SJSA1 (cell line): Measurements from ENCODE around the gene PIK3R3. TPM values are rescaled to one million over a fixed set of nuclear protein-coding genes. Genes with fewer than 3 reads are reported as not detected.
"Not testable (repeated sequence)": the region's sequence is repeated elsewhere in the genome, so short reads cannot be mapped to it uniquely, and the experiment has no call there.

Source experiments
- DNase-seq, 2 experiments: peaks; one replicate each; pipeline ENCODE4 v3.0.0-alpha.2; 2015 to 2020; ENCODE audit warnings: low spot score in 2 of 2, low read depth in 1 of 2
- H3K27ac ChIP-seq: fragments of 250-450 bp; sonication (Bioruptor Pico); 2 replicates; pipeline ENCODE4 v1.5.1; 2020; ENCODE audit warnings: mild to moderate bottlenecking, moderate library complexity
- H3K27me3 ChIP-seq: fragments of 250-450 bp; sonication (Bioruptor Pico); replicated peaks from 2 replicates; pipeline ENCODE4 v1.5.1; 2020; ENCODE audit warnings: mild to moderate bottlenecking, moderate library complexity
- H3K36me3 ChIP-seq: fragments of 250-450 bp; sonication (Bioruptor Pico); 2 replicates; pipeline ENCODE4 v1.5.1; 2020; ENCODE audit warnings: mild to moderate bottlenecking
- H3K4me1 ChIP-seq: fragments of 250-450 bp; sonication (Bioruptor Pico); replicated peaks from 2 replicates; pipeline ENCODE4 v1.6.1; 2021; ENCODE audit warnings: mild to moderate bottlenecking
- H3K4me3 ChIP-seq: fragments of 250-450 bp; sonication (Bioruptor Pico); 2 replicates; pipeline ENCODE4 v1.5.1; 2020; ENCODE audit warnings: mild to moderate bottlenecking
- H3K9me3 ChIP-seq: fragments of 250-450 bp; sonication (Bioruptor Pico); replicated peaks from 2 replicates; pipeline ENCODE4 v1.5.1; 2020; ENCODE audit warnings: mild to moderate bottlenecking
- total RNA-seq: library from RNA; depleted of rRNA; stranded (reverse); fragments of >200 nt; shearing (Covaris generic); gene quantifications from 2 replicates; pipeline ENCODE4 v1.2.3, GENCODE V29; 2014

PIK3R3 gene
- total RNA-seq, 1 experiment from 2014 or later, result 15.2 TPM

DNA sequence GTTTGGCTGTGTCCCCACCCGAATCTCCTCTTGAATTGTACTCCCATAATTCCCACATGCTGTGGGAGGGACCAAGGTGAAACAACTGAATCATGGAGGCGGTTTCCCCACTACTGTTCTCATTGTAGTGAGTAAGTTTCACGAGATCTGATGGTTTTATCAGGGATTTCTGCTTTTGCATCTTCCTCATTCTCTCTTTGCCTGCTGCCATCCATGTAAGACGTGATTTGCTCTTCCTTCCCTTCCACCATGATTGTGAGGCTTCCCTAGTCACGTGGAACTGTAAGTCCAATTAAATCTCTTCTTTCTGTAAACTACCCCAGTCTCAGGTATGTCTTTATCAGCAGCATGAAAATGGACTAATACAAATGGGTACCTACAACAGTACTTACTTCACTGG, 73.5 kb downstream of the PIK3R3 start:
- DNase-seq, result no peak
- no peak overlapping the region for H3K27ac ChIP-seq
- no peaks in the 10 kb centered on the region; the same call in 1 of the 2 replicates for H3K9me3 ChIP-seq
- H3K27me3 ChIP-seq, result no peaks in the 10 kb centered on the region
- H3K4me1 ChIP-seq, result no peaks in the 10 kb centered on the region
- H3K36me3 ChIP-seq, result peaks cover 20% of the 10 kb centered on the region
- no peak overlapping the region for H3K4me3 ChIP-seq

GRCh38 chr1:46057781-46058180, 74.6 kb downstream of the PIK3R3 start:
- peaks cover 23% of the 10 kb centered on the region for H3K36me3 ChIP-seq
- H3K4me3 ChIP-seq, result no peak overlapping the region
- DNase-seq, result no peak
- no peak overlapping the region for H3K27ac ChIP-seq
- no peaks in the 10 kb centered on the region; the same call in 1 of the 2 replicates for H3K9me3 ChIP-seq
- H3K27me3 ChIP-seq, result no peaks in the 10 kb centered on the region
- H3K4me1 ChIP-seq, result no peaks in the 10 kb centered on the region

DNA sequence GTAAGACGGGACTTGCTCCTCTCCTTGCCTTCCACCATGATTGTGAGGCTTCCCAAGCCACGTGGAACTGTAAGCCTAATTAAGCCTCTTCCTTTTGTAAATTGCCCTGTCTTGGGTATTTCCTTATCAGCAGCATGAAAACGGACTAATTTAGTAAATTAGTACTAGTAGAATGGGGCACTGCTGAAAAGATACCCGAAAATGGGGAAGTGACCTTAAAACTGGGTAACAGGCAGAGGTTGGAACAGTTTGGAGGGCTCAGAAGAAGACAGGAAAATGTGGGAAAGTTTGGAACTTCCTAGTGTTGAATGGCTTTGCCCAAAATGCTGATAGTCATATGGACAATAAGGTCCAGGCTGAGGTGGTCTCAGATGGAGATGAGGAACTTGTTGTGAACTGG, 75.2 kb downstream of the PIK3R3 start:
- H3K9me3 ChIP-seq, H3K4me1 ChIP-seq, H3K27me3 ChIP-seq, DNase-seq, H3K27ac ChIP-seq, H3K4me3 ChIP-seq: not testable (repeated sequence)
- peaks cover 25% of the 10 kb centered on the region for H3K36me3 ChIP-seq

- Histone ChIP-seq H3K9me3 (no peaks in the 10 kb centered on the region; the same call in 1 of the 2 replicates), H3K27ac (no peak overlapping the region), H3K27me3 (no peaks in the 10 kb centered on the region), H3K4me1 (no peaks in the 10 kb centered on the region), H3K4me3 (no peak overlapping the region), H3K36me3 (peaks cover 21% of the 10 kb centered on the region)
- DNase-seq, result no peak
Measured at GRCh38 chr1:46056325-46056724, 76.1 kb downstream of the PIK3R3 start.

DNA sequence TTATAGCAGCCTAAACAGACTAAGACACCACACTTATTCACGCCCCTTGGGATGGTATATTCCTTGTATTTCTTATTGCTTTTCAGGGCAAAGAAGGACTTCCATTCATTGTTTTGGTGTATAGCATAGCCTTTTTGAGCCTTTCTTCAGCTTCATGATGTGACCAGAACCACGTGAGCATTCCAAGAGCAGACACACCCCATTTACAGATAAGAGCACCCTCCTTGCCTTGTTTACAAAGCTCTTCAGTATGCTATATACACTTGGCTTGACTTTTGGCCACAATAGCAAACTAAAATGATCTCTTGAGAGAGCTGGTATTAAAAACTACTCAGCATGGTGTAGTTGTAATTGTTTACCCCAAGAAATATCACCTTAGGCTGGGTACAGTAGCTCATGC, 78.7 kb downstream of the PIK3R3 start:
- Histone ChIP-seq H3K36me3 (peaks cover 8% of the 10 kb centered on the region; the same call in 1 of the 2 replicates), H3K27ac (no peak overlapping the region), H3K4me3 (no peak overlapping the region), H3K9me3 (no peaks in the 10 kb centered on the region), H3K4me1 (no peaks in the 10 kb centered on the region), H3K27me3 (no peaks in the 10 kb centered on the region)
- no peak for DNase-seq

DNA sequence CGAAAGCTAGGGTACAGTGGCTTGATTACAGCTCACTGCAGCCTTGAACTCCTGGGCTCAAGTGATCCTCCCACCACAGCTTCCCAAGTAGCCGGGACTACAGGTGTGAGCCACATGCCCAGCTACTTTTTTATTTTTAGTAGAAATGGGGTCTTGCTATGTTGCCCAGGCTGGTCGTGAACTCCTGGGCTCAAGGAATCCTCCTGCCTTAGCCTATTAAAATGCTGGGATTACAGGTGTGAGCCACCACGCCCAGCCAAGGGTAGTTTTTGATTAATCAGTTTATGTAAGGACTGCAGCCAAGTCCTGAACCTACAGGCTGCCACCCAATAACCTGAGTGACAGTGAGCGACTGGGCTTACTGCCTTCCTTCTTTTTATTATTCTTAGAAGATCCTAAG, 88.3 kb downstream of the PIK3R3 start:
- Histone ChIP-seq H3K4me3 (no peak overlapping the region), H3K27ac (no peak overlapping the region), H3K9me3 (no peaks in the 10 kb centered on the region), H3K4me1 (no peaks in the 10 kb centered on the region), H3K36me3 (peaks cover 10% of the 10 kb centered on the region), H3K27me3 (no peaks in the 10 kb centered on the region)
- no peak for DNase-seq

DNA sequence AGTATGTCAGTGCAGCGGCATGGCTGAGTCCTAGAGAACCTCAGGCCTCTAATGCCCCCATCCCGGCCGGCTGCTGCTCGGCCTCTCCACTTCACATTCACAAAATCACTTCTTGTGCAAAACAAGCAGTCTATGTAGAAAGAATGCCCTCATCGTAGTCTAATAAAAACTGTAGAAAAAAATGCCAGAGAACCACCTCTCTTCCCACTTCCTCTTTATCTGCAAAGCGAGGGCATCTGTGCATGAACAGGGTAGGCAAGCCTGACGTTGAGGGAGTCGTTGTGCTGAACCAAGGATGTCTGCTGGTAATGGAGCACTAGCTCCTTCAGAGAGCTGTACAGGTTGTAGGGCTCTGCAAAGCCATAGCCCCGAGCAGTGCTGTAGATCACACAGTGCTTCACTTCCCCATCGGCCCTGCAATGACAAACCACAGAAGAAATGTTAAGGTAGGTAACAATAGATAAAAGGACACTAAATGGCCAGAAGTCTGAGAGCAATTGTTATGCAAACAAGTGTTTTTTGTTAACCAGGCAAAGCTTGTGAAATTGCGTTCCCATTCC, 88.9 kb downstream of the PIK3R3 start:
- H3K4me1 ChIP-seq, result no peaks in the 10 kb centered on the region
- no peak overlapping the region for H3K27ac ChIP-seq
- no peaks in the 10 kb centered on the region for H3K9me3 ChIP-seq
- DNase-seq, result no peak
- H3K27me3 ChIP-seq, result no peaks in the 10 kb centered on the region
- peaks cover 10% of the 10 kb centered on the region for H3K36me3 ChIP-seq
- H3K4me3 ChIP-seq, result no peak overlapping the region

GRCh38 chr1:46041974-46042373, 90.5 kb downstream of the PIK3R3 start:
- no peaks in the 10 kb centered on the region for H3K4me1 ChIP-seq
- no peak overlapping the region for H3K4me3 ChIP-seq
- no peaks in the 10 kb centered on the region for H3K27me3 ChIP-seq
- H3K9me3 ChIP-seq, result no peaks in the 10 kb centered on the region
- H3K27ac ChIP-seq, result no peak overlapping the region
- peaks cover 10% of the 10 kb centered on the region for H3K36me3 ChIP-seq
- no peak for DNase-seq

DNA sequence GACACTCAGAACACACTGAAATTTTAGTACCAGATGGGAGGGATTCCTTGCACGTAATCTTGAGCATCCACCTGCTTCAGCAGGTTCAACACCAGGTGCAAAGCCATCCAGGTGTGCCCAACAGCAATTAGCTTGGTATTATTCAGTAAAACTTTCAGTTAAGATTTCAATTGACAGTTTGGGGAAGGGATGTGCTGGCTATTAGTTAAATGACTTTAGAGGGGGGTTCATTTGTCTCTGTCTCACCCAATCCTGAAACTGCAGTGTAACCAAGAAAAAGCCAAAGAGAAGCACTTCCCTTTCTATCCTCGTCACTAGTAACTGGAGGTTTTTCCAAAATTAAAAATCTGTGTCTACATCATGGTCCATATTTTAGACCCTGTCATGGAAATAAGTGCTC, 90.9 kb downstream of the PIK3R3 start:
- Histone ChIP-seq H3K36me3 (peaks cover 10% of the 10 kb centered on the region), H3K4me3 (no peak overlapping the region), H3K27me3 (no peaks in the 10 kb centered on the region), H3K9me3 (no peaks in the 10 kb centered on the region), H3K27ac (no peak overlapping the region), H3K4me1 (no peaks in the 10 kb centered on the region)
- no peak for DNase-seq

- no peaks in the 10 kb centered on the region for H3K4me1 ChIP-seq
- H3K36me3 ChIP-seq, result peaks cover 13% of the 10 kb centered on the region
- H3K9me3 ChIP-seq, result no peaks in the 10 kb centered on the region
- H3K27me3 ChIP-seq, result no peaks in the 10 kb centered on the region
- H3K4me3 ChIP-seq, result no peak overlapping the region
- H3K27ac ChIP-seq, result no peak overlapping the region
- DNase-seq, result no peak
Measured at GRCh38 chr1:46039571-46040052, 92.8 kb downstream of the PIK3R3 start.

GRCh38 chr1:46036894-46037839, 95.3 kb downstream of the PIK3R3 start:
- H3K27ac ChIP-seq, result no peak overlapping the region
- peak; percentile 68 to 81 for DNase-seq
- H3K4me3 ChIP-seq, result no peak overlapping the region
- peaks cover 14% of the 10 kb centered on the region for H3K36me3 ChIP-seq
- H3K4me1 ChIP-seq, result no peaks in the 10 kb centered on the region
- no peaks in the 10 kb centered on the region for H3K27me3 ChIP-seq
- H3K9me3 ChIP-seq, result no peaks in the 10 kb centered on the region

DNA sequence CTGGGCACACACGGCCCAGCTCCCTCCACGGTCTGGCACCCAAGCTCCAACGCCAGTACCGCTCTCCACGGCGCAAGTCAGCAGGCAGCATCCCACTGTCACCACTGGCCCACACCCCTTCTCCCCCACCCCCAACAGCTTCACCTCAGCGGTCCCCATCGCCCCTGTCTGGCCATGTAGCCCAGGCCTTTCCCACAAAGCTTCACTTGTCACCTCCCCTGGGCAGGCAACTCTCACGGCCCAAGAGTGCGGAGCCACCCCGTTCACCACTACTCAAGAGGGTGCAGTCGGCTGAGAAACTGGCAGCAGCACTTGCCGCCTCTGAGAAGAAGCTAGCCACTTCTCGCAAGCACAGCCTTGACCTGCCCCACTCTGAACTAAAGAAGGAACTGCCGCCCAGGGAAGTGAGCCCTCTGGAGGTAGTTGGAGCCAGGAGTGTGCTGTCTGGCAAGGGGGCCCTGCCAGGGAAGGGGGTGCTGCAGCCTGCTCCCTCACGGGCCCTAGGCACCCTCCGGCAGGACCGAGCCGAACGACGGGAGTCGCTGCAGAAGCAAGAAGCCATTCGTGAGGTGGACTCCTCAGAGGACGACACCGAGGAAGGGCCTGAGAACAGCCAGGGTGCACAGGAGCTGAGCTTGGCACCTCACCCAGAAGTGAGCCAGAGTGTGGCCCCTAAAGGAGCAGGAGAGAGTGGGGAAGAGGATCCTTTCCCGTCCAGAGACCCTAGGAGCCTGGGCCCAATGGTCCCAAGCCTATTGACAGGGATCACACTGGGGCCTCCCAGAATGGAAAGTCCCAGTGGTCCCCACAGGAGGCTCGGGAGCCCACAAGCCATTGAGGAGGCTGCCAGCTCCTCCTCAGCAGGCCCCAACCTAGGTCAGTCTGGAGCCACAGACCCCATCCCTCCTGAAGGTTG, 97.6 kb downstream of the PIK3R3 start:
- H3K36me3 ChIP-seq, result peaks cover 37% of the 10 kb centered on the region
- no peak overlapping the region for H3K4me3 ChIP-seq
- no peak for DNase-seq
- no peaks in the 10 kb centered on the region for H3K27me3 ChIP-seq
- no peaks in the 10 kb centered on the region for H3K9me3 ChIP-seq
- H3K27ac ChIP-seq, result no peak overlapping the region
- H3K4me1 ChIP-seq, result no peaks in the 10 kb centered on the region

DNA sequence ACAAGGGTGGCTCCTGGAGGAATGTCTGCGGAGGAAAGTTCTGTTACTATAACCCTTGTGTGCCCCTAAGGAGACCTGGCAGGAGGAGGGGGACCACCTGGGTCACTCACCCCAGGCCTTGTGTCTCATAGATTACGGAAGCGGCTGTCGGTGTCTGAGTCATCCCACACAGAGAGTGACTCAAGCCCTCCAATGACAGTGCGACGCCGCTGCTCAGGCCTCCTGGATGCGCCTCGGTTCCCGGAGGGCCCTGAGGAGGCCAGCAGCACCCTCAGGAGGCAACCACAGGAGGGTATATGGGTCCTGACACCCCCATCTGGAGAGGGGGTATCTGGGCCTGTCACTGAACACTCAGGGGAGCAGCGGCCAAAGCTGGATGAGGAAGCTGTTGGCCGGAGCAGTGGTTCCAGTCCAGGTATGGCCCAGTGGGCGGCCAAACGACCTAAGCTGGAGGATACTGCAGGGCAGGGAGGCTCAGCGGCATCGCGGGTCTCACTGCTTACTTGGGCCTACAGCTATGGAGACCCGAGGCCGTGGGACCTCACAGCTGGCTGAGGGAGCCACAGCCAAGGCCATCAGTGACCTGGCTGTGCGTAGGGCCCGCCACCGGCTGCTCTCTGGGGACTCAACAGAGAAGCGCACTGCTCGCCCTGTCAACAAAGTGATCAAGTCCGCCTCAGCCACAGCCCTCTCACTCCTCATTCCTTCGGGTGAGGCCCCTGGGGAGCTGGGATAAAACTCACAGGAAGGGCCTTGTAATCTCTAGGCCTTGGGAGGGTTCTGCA, 101.4 kb downstream of the PIK3R3 start:
- H3K4me1 ChIP-seq, result no peaks in the 10 kb centered on the region
- H3K27ac ChIP-seq, result no peak overlapping the region
- DNase-seq, result peak in 1 of 2 experiments; percentile 31
- peaks cover 54% of the 10 kb centered on the region for H3K36me3 ChIP-seq
- no peaks in the 10 kb centered on the region for H3K27me3 ChIP-seq
- H3K4me3 ChIP-seq, result no peak overlapping the region
- no peaks in the 10 kb centered on the region for H3K9me3 ChIP-seq
